ENCODE results near the gene PGM5.

PGM5 gene

DNA sequence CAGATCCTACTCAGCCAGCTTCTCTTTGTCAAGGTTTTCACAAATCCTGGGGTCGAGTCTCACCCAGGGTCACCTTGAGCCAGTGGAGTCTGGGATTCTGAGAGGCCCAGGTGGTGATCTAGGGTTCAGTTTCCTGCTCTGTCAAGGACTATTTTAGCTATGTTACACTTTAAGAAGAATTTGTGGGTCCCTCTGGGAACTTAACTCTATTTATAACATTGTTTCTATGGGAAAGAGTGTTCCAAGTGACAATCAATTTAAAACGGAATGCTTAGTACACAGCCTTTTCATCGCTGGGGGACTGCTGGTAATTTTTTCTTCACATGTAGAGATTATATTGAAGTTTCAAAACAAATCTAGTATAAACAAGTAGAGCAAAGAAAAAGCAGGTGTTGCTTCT, 211.2 kb downstream of the PGM5 start:
- TF ChIP-seq CTCF (IDR thresholded peaks at IDR 0.05; ENCODE audit: borderline replicate concordance, insufficient read depth, low read depth, low read length) = no peak

DNA sequence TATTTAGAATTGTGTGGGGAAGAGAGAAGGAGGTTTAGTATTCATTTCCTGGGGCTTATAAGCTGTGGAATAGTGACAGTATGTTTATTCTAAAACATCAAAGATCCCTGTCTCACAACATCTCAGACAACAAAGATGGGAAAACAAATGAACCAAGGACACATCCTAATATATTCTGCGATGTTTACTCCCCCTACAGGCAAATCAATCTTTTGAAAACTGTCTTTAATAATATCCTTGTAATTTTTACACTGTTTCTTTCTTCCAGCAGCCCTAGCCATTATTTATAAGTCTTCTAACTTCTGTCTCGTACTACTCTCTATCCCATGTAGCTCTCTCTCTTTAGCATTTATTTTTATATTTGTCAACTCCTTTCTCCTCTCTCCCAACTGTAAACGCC, 217.7 kb downstream of the PGM5 start:
- H3K4me3 ChIP-seq (ENCODE audit: low read depth, low read length) = no peak overlapping the region
- TF ChIP-seq CTCF (IDR thresholded peaks at IDR 0.05; ENCODE audit: borderline replicate concordance, insufficient read depth, low read depth, low read length) = no peak

More for the DNA sequence above, 211.2 kb downstream of the PGM5 start:
- no peak overlapping the region for H3K4me3 ChIP-seq (ENCODE audit: low read depth, low read length)

- no peak for TF ChIP-seq CTCF (IDR thresholded peaks at IDR 0.05; ENCODE audit: borderline replicate concordance, insufficient read depth, low read depth, low read length)
- H3K4me3 ChIP-seq (ENCODE audit: low read depth, low read length) = no peak overlapping the region
Observed at GRCh38 chr9:68575817-68576216, 219.4 kb downstream of the PGM5 start.

GRCh38 chr9:68577774-68578591, 221.6 kb downstream of the PGM5 start:
- no peak for TF ChIP-seq CTCF (IDR thresholded peaks at IDR 0.05; ENCODE audit: borderline replicate concordance, insufficient read depth, low read depth, low read length)
- H3K4me3 ChIP-seq (ENCODE audit: low read depth, low read length) = no peak overlapping the region

Measured in GM12875 (cell line).